HG03575 (cell line): Measurements from ENCODE around the gene CSNK1A1.
"Not testable (repeated sequence)": the region's sequence is repeated elsewhere in the genome, so short reads cannot be mapped to it uniquely, and the experiment has no call there.

Experiments
- ATAC-seq: cut with Tn5 transposase; IDR thresholded peaks from one replicate; pipeline ENCODE4 v1.9.1; 2021; ENCODE audit not compliant: unreplicated experiment, insufficient number of reproducible peaks, low FRiP score; ENCODE audit errors: extremely low read depth

CSNK1A1 gene

DNA sequence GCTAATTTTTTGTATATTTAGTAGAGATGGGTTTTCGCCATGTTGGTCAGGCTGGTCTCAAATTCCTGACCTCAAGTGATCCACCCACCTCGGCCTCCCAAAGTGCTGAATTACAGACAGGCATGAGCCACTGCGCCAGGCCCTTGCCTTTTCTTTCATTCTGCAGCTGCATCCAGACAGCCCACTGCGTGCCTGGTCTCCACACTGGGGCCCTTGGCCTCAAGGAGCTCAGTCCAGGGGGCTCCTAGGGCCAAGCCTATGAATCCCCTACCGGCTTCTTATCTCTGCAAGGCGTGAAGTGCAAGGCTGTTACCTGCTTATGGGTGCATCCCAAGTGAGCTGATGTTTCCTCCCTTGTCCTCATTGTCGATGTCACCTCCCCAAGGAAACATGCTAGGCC lies 78.8 kb downstream of the CSNK1A1 start:
- no peak for ATAC-seq

DNA sequence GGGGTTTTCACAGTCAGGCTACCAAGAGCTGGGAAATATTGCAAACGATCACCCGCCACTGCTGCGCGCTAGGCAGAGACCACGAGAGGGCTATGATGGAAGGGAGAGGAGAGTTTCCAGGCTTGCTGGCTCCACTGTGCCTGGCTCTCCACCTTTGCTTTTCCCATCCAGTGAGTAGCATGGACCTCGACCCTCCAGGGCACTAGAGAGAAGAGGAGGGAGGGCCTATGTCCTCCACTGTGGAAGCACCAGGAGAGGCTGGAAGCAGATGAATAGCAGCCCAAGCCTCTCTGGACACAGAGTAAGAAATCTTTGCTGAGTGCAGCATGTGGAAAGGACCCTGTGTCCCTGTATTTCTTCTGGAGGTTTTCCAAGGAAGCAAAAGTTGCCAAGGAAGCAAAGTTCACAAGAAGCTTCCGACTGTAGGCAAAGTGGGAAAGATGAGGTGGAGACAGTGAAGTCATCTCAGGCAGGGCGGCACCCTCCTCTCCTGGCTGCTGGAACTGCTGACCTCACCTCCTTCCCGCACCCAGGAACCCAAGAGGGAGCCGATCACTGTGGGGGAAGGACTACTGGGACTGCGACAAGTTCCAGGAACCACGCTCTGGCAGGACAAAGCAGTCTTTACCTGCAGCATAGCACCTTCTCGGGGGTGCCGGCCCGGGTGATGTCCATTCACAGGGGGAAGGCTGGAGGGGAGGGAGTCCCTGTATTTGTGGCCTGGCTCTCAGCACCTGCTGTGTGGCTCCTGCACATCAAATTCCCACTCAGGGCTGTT lies 79.6 kb downstream of the CSNK1A1 start:
- ATAC-seq: no peak

- ATAC-seq: no peak
Measured at GRCh38 chr5:149470942-149471341, 80.3 kb downstream of the CSNK1A1 start.

GRCh38 chr5:149466457-149466972 lies 84.7 kb downstream of the CSNK1A1 start:
- no peak for ATAC-seq

DNA sequence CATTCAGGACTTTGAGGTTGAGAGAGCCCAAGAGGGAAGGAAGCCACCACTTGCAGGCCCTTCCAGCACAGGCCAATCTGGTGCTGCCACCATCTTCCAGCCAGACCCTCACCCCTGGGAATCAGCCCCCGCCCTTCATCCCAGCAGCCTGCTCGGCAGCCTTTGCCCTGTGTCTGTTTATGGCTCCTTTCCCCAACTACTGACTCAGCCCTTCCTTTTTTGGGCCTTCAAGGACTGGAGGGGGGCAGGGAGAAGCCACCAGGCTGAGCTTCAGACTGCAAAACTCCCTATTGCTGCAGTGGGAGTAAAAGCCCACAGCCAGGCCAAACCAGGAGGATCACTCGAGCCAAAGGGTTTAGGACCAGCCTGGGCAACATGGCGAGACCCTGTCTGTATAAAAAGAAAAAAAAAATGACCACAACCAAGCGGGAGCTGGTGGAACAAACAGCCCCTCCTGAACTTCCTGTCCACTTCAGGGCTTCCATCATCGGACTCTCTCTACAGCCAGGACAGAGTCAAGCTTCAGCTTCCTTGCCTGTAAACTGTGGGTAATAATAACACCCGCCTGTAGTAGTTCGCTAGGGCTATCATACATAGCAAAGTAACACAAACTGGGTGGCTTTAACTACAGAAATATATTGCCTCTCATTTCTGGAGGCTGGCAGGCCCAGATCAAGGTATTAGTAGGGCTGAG lies 86.3 kb downstream of the CSNK1A1 start:
- ATAC-seq: no peak

DNA sequence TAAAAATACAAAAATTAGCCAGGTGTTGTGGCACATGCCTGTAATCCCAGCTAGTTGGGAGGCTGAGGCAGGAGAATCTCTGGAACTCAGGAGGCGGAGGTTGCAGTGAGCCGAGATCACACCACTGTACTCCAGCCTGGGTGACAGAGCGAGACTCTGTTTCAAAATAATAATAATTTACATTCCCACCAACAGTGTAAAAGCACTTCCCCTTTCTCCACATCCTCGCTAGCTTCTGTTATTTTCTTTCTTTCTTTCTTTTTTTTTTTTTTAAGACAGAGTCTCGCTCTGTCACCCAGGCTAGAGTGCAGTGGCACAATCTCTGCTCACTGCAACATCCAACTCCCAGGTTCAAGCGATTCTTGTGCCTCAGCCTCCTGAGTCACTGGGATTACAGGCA lies 89.3 kb downstream of the CSNK1A1 start:
- not testable (repeated sequence) for ATAC-seq

DNA sequence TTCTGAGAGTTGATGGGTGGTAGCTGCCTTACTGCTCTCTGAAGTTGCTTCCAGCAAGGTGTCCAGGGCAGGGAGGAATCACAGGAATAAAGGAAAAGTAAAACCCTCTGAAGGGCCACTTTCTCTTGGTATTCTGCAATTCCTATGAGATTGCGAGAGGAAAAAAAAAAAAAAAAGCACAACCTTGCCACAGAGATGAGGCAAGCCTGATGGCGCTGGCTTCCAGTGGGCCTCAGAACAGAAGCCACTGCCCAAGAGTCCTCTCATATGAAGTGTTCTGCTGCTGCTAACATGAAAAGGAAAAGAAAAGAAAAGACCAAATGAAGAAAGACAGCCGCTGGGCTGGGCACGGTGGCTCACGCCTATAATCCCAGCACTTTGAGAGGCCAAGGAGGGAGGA lies 91.3 kb downstream of the CSNK1A1 start:
- no peak for ATAC-seq

DNA sequence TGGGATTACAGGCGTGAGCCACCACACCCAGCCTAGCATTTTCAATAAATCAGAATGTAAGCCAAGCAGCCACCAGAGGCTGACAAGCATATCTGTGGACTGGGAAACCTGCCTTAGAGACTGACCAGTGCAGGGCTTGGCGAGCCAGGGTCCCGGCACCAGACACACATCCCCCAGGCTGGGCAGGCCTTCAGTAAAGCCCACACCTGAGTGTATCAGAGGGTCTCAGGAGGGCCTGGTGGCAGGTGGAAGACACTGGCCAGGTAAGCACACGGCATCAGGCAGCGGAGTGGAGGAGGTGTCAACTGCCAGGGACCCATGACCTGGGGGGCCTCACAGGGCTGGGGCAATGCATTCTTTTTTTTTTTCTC lies 93.9 kb downstream of the CSNK1A1 start:
- no peak for ATAC-seq

- no peak for ATAC-seq
Measured at GRCh38 chr5:149456597-149457392, 94.4 kb downstream of the CSNK1A1 start.

GRCh38 chr5:149455889-149456409 lies 95.3 kb downstream of the CSNK1A1 start:
- ATAC-seq: no peak

DNA sequence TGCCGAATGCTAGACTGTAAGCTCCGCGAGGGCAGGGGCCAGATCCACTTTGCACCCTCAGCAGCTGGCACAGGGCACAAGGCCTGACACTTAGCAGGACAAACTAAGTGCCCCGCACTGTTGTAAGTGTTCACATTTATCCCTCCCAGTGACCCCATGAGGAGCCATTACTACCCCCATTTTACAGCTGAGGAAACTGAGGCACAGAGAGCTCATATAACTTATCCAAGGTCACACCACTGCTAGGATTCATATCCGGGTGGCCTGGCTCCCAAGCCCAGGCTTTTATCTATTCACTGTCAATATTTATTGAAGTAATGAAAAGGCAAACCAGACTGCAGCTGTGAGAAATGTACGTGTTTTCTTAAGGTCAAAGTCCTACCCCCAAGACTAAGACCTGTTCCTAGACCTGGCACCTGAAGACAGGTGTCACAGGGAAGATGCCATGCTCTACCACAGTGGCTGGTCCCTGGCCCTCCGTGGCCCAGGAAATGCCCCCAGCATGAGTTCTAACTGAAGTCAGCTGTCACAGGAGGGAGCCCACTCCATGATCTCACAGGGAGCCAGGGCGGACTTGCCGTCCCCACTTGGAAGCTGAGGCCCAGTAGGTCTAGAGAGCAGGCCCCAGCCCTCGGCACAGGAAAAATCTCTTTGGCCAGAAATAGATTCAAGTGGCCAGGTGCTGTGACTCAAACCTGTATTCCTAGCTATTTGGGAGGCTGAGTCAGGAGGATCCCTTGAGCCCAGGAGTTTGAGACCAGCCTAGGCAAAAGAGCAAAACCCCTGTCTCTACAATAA lies 97.4 kb downstream of the CSNK1A1 start:
- ATAC-seq: no peak

- no peak for ATAC-seq
Measured at GRCh38 chr5:149452665-149453617, 98.3 kb downstream of the CSNK1A1 start.

DNA sequence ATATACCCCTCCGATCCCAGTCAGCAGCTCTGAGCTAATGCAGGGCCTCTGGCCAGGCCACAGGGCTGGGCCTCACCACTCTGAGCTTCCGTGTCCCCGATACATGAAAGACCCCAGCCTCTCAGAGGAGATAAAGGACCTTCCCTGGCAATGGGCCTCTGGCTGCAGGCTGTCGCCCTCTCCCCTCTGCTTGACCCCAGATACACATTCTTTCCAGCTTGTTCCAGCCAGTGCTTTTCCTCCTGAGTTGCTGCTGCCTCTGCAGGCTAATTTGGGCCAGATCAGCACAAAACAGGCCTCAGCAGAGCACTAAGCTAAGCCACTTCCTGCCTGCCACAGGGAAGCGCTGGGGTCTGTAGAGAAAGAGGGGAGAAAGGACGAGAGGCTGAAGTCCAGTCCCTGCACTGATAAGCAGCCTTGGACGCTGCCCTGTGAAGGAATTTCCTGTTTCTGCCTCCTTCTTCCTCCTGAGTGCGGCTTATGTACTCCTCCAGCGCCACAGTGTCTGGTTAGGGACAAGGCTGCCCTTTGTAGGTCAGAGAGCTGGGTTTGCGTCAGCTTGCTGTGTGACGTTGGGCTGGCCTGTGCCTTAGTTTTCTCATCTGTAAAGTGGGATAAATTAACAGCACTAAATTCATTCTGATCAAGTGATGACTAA lies 99.1 kb downstream of the CSNK1A1 start:
- ATAC-seq: no peak

GRCh38 chr5:149450199-149450598 lies 101.0 kb downstream of the CSNK1A1 start:
- no peak for ATAC-seq

- ATAC-seq: no peak
Measured at GRCh38 chr5:149448831-149449714, 102.2 kb downstream of the CSNK1A1 start.

GRCh38 chr5:149448431-149448830 lies 102.8 kb downstream of the CSNK1A1 start:
- no peak for ATAC-seq
